ENCODE results near the gene FOXO3. TPM values are rescaled to one million over a fixed set of nuclear protein-coding genes. Genes with fewer than 3 reads are reported as not detected.

The FOXO3 gene
- total and polyA plus RNA-seq, 2 of the 8 experiments (the other 6 are each of a cell fraction or from before 2014, with no cell fraction given): 13.1 to 19.3 TPM

- no peak for TF ChIP-seq RXRA (IDR thresholded peaks at IDR 0.05; ENCODE audit: insufficient read depth, low read depth, low read length)
Observed at GRCh38 chr6:108650781-108651180, 90.1 kb downstream of the FOXO3 start (continued).
